ENCODE results near the gene DYNC2I2.

DNA sequence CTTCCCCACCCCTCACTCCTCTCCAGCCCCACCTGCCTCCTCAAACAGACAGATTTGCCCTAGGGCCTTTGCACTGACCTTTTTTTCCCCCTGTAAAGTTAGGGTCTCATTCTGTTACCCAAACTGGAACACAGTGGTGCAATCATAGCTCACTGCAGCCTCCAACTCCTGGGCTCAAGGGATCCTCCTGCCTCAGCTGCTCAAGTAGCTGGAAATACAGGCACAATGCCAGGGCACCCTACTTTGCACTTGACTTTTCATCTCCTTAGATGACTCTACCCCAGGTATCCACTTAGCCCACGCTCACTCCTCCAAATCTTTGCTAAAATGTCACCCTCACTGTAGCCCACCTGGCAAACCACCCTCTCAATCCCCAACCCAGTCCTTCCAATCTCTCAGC, 2.2 kb downstream of the DYNC2I2 start:
- TF ChIP-seq, protein P1, sequence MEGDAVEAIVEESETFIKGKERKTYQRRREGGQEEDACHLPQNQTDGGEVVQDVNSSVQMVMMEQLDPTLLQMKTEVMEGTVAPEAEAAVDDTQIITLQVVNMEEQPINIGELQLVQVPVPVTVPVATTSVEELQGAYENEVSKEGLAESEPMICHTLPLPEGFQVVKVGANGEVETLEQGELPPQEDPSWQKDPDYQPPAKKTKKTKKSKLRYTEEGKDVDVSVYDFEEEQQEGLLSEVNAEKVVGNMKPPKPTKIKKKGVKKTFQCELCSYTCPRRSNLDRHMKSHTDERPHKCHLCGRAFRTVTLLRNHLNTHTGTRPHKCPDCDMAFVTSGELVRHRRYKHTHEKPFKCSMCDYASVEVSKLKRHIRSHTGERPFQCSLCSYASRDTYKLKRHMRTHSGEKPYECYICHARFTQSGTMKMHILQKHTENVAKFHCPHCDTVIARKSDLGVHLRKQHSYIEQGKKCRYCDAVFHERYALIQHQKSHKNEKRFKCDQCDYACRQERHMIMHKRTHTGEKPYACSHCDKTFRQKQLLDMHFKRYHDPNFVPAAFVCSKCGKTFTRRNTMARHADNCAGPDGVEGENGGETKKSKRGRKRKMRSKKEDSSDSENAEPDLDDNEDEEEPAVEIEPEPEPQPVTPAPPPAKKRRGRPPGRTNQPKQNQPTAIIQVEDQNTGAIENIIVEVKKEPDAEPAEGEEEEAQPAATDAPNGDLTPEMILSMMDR (IDR thresholded peaks at IDR 0.05; ENCODE audit: poor library complexity) = no peak
- no peak for TF ChIP-seq EZH2phosphoT487 (IDR thresholded peaks at IDR 0.05; ENCODE audit: low read depth, severe bottlenecking, unreplicated experiment)
